Mammary epithelial cell (primary cell): Measurements from ENCODE around the gene INPPL1.

Experiments used
- EZH2 ChIP-seq: IDR thresholded peaks from 2 replicates; pipeline ENCODE4 v1.6.1; 2012; ENCODE audit warnings: low read length, inconsistent platforms, borderline replicate concordance
- TF ChIP-seq, protein P1 (sequence below), 2 donors: IDR thresholded peaks in 1 of 2; conservative IDR thresholded peaks in 1 of 2; 2 replicates each; pipeline ENCODE4 v1.5.1; 2011 to 2012; ENCODE audit warnings: inconsistent platforms in 2 of 2, low read length in 2 of 2, mild to moderate bottlenecking in 2 of 2, control low read depth in 1 of 2, low read depth in 1 of 2; ENCODE audit not compliant: insufficient read depth in 1 of 2; ENCODE audit errors: extremely low read depth in 1 of 2

GRCh38 chr11:72227316-72228228 is 3.0 kb downstream of the INPPL1 start:
- TF ChIP-seq, protein P1, sequence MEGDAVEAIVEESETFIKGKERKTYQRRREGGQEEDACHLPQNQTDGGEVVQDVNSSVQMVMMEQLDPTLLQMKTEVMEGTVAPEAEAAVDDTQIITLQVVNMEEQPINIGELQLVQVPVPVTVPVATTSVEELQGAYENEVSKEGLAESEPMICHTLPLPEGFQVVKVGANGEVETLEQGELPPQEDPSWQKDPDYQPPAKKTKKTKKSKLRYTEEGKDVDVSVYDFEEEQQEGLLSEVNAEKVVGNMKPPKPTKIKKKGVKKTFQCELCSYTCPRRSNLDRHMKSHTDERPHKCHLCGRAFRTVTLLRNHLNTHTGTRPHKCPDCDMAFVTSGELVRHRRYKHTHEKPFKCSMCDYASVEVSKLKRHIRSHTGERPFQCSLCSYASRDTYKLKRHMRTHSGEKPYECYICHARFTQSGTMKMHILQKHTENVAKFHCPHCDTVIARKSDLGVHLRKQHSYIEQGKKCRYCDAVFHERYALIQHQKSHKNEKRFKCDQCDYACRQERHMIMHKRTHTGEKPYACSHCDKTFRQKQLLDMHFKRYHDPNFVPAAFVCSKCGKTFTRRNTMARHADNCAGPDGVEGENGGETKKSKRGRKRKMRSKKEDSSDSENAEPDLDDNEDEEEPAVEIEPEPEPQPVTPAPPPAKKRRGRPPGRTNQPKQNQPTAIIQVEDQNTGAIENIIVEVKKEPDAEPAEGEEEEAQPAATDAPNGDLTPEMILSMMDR (conservative IDR thresholded peaks at IDR 0.05 in 1 of 2, IDR thresholded peaks at IDR 0.05 in 1 of 2; ENCODE audit: extremely low read depth in 1 of 2, insufficient read depth in 1 of 2, low read depth in 1 of 2, low read length in 2 of 2), result no peak
- TF ChIP-seq EZH2, result no peak
